GM19238 (cell line): ENCODE results near the gene MDFIC.

Experiments used
- DNase-seq: peaks from one replicate; pipeline ENCODE4 v3.0.0; 2011; ENCODE audit warnings: low spot score; ENCODE audit not compliant: insufficient read length

Gene MDFIC

GRCh38 chr7:114949231-114949630, 27.3 kb downstream of the MDFIC start:
- no peak for DNase-seq

- no peak for DNase-seq
Measured at GRCh38 chr7:114952296-114952695, 30.4 kb downstream of the MDFIC start.

GRCh38 chr7:114953724-114954123, 31.8 kb downstream of the MDFIC start:
- no peak for DNase-seq

- DNase-seq = no peak
Measured at GRCh38 chr7:114956702-114957101, 34.8 kb downstream of the MDFIC start.

GRCh38 chr7:114957444-114957843, 35.5 kb downstream of the MDFIC start:
- no peak for DNase-seq

GRCh38 chr7:114959931-114960330, 38.0 kb downstream of the MDFIC start:
- DNase-seq = no peak

GRCh38 chr7:114962441-114962840, 40.5 kb downstream of the MDFIC start:
- DNase-seq = no peak

- DNase-seq = no peak
Measured at GRCh38 chr7:114966156-114966555, 44.3 kb downstream of the MDFIC start.

GRCh38 chr7:114969096-114969495, 47.2 kb downstream of the MDFIC start:
- no peak for DNase-seq

GRCh38 chr7:114970308-114970707, 48.4 kb downstream of the MDFIC start:
- no peak for DNase-seq

GRCh38 chr7:114970732-114971131, 48.8 kb downstream of the MDFIC start:
- DNase-seq = no peak

GRCh38 chr7:114972567-114972966, 50.7 kb downstream of the MDFIC start:
- no peak for DNase-seq

GRCh38 chr7:114973147-114973546, 51.3 kb downstream of the MDFIC start:
- DNase-seq = no peak

- no peak for DNase-seq
Measured at GRCh38 chr7:114975401-114975800, 53.5 kb downstream of the MDFIC start.

GRCh38 chr7:114976666-114977065, 54.8 kb downstream of the MDFIC start:
- DNase-seq = no peak

- no peak for DNase-seq
Measured at GRCh38 chr7:114977277-114977676, 55.4 kb downstream of the MDFIC start.

GRCh38 chr7:114979388-114979787, 57.5 kb downstream of the MDFIC start:
- no peak for DNase-seq

- no peak for DNase-seq
Measured at GRCh38 chr7:114979803-114980507, 58.1 kb downstream of the MDFIC start.

GRCh38 chr7:114981323-114981722, 59.4 kb downstream of the MDFIC start:
- DNase-seq = no peak

GRCh38 chr7:114985116-114985715, 63.3 kb downstream of the MDFIC start:
- DNase-seq = no peak

GRCh38 chr7:114986190-114987180, 64.6 kb downstream of the MDFIC start:
- DNase-seq = no peak

GRCh38 chr7:114988026-114988425, 66.1 kb downstream of the MDFIC start:
- no peak for DNase-seq
